Heart left ventricle (tissue), 16 donors: Measurements from ENCODE around the gene PGP. TPM values are rescaled to one million over a fixed set of nuclear protein-coding genes. Genes with fewer than 3 reads are reported as not detected.

Experiments used
- ATAC-seq, 4 donors: fragments of 200-7000 bp; cut with Tn5 transposase; one replicate each; pipeline ENCODE4 v1.9.1; 2020 to 2022; ENCODE audit warnings: moderate library complexity in 4 of 4, mild to moderate bottlenecking in 3 of 4, moderate number of reproducible peaks in 1 of 4
- DNase-seq, 5 donors: peaks; one replicate each; pipeline ENCODE4 v3.0.0-alpha.2; 2020
- H3K27ac ChIP-seq, 12 donors: fragments of 200-600 bp; sonication (generic) in 4 of 12; one replicate each; pipeline versions ENCODE4 v1.5.0 to v1.8.0; 2016 to 2022; ENCODE audit warnings: mild to moderate bottlenecking in 2 of 12
- H3K27me3 ChIP-seq, 9 donors: fragments of 200-600 bp; sonication (generic) in 2 of 9; one replicate each; pipeline versions ENCODE4 v1.5.1 to v1.8.0; 2016 to 2022; ENCODE audit warnings: mild to moderate bottlenecking in 3 of 9
- H3K36me3 ChIP-seq, 9 donors: fragments of 200-600 bp; sonication (generic) in 2 of 9; one replicate each; pipeline versions ENCODE4 v1.5.0 to v1.8.0; 2018 to 2022; ENCODE audit warnings: mild to moderate bottlenecking in 2 of 9
- H3K4me1 ChIP-seq, 12 donors: fragments of 200-600 bp; sonication (generic) in 4 of 12; one replicate each; pipeline versions ENCODE4 v1.5.0 to v1.8.0; 2016 to 2022; ENCODE audit warnings: mild to moderate bottlenecking in 3 of 12
- H3K4me3 ChIP-seq, 12 donors: fragments of 200-600 bp; sonication (generic) in 4 of 12; one replicate each; pipeline versions ENCODE4 v1.5.0 to v1.8.0; 2017 to 2022; ENCODE audit warnings: mild to moderate bottlenecking in 9 of 12, moderate library complexity in 4 of 12
- H3K9me3 ChIP-seq, 12 donors: fragments of 200-600 bp; sonication (generic) in 4 of 12; one replicate each; pipeline versions ENCODE4 v1.5.0 to v1.8.0; 2016 to 2022; ENCODE audit warnings: mild to moderate bottlenecking in 1 of 12
- POLR2A ChIP-seq, 2 donors: fragments of 450-650 bp; IDR thresholded peaks; one replicate each; pipeline ENCODE4 v1.6.1; 2017; ENCODE audit warnings: antibody characterized with exemption in 2 of 2, mild to moderate bottlenecking in 2 of 2, moderate library complexity in 2 of 2
- WGBS, 4 donors: extraction: QIAGEN DNeasy Blood & Tissue Kit in 2 of 4; methylation state at CpG; one replicate each; pipeline versions ENCODE4 v1.1.5 to v1.1.7; 2013 to 2018; 5-methylcytosine and 5-hydroxymethylcytosine counted together
- intact Hi-C, 10 donors: fragments of 100-400 bp; cut with DNase I; formaldehyde crosslinking; loops; one replicate each; pipeline versions ENCODE4 v1.11.1 to v1.14.2; 2022
- polyA plus RNA-seq, 2 donors: library from polyadenylated mRNA; stranded (reverse); fragments of 200-250 nt; gene quantifications; one replicate each; pipeline ENCODE4 v1.2.3, GENCODE V29; 2013
- total RNA-seq, 9 donors: library from RNA; depleted of rRNA in 2 of 9; stranded (reverse); fragments of >200 nt in 2 of 9; fragmentation: NEBNext Ultra II Directional in 3 of 9; extraction: Animal tissue kit (Norgen Biotek cat#: 25700) in 3 of 9; gene quantifications; one replicate each; pipeline versions ENCODE4 v1.1.0 to v1.2.4, GENCODE V29; 2016 to 2023
- TF ChIP-seq, protein P1 (sequence below), 12 donors: fragments of 200-600 bp; sonication (generic) in 4 of 12; IDR thresholded peaks; one replicate each; pipeline versions ENCODE4 v1.5.0 to v1.8.0; 2018 to 2022; ENCODE audit warnings: antibody characterized with exemption in 12 of 12, mild to moderate bottlenecking in 5 of 12
- donor health status: ischemic (EF 13 %, LVEDD 7.1; RV severe dilation, severe dysfunction).
- donor health status: healthy with polysubstance abuse.
- donor health status: DM: no; HTN: yes; CAD: no.
- donor health status: DM: no; HTN: no; CAD: no.
- donor health status: ischemic (EF 25% LVEDD 6.9; RV normal size, moderate dysfunction).
- donor health status: ischemic (EF 25% LVEDD 5.7; RV mildly dilated, moderate dysfunction).
- donor health status: healthy.
- donor health status: DM: yes; HTN: yes; CAD: no.
- donor health status: ischemic (EF 35%, LVEDD 5.7; RV mildly dilated, moderate dysfunction).
- donor health status: nonischemic (EF 11% LVEDD 7.7; RV severe dilation, severe dysfunction).
- donor health status: DM: yes; HTN: yes; CAD: no.
- donor health status: PGD.
- donor health status: ischemic (EF 29% LVEDD 5.4; RV normal size, mild dysfunction).
- donor health status: nonischemic (EF 23%, LVEDD 6.1; RV moderate dilation, normal function).

The PGP gene
- total and polyA plus RNA-seq, 11 donors, result 19.6 to 44.0 (median 31.7) TPM

DNA sequence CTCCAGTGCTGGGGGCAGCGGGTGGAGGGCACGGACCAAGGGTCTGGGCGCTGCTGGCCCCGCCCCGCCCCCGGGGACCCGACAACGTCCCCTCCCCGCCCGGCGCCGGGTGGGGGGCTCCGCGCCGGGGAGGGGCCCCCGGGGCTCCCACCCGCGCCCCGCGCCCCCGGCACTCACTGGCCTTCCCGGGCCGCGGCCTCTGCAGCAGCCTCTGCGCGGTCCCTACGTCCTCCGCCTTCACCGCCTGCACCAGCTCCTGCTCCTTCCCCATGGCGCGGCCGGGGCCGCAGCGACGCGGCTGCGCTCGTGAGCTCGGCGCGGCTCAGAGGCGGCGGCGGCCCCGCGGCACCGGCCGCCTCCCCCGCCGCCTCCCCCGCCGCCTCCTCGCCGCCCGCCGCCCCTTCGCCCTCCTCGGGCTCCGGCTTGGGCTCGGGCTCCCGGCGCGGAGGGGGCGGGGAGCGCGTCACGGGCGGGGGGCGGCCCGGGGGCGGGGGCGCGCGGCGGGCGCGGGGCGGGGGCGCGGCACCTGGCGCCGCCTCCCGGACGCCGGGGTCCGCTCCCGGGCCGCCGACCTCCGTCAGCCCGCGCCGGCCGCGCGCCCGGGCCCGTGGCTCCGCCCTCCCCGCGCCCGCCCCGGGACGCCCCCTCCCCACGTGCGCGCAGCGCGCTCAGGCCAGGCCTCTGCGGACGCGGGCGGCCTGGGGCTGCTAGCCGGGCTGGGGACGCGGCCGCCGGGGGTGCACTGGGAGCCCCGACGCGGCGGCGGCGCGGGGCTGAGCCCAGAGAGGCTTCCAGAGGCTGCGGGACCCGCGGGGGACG is 18.3 kb downstream of the PGP start, which contains the start of gene CASKIN1:
Gene CASKIN1 (minus strand): TSS at position 444 of the 819 bp plus-strand sequence. CDS start 173 bp downstream, at position 271.
- Histone ChIP-seq H3K4me1 (peaks cover 0 to 22% (median 8%) of the 10 kb centered on the region in 12 donors), H3K27me3 (peaks cover 8 to 45% (median 23%) of the 10 kb centered on the region in 9 donors), H3K9me3 (no peaks in the 10 kb centered on the region), H3K27ac (no peak within 1 kb of the TSS), H3K36me3 (no peaks in the 10 kb centered on the region), H3K4me3 (peak within 1 kb of the TSS; percentile 12 to 63 (median 38))
- ATAC-seq (peak in 1 of 4 donors; percentile 27), DNase-seq (no peak)
- intact Hi-C loops, result loop anchor here in 1 of 10 donors (10.0 kb wide), 1 partner anchor 298 kb away; no protein-coding TSS in a partner anchor
- WGBS, 4 donors, result 0 to 4% (median 1%) methylated on average over 17 to 129 of the region's 129 CpGs
- TF ChIP-seq, protein P1, sequence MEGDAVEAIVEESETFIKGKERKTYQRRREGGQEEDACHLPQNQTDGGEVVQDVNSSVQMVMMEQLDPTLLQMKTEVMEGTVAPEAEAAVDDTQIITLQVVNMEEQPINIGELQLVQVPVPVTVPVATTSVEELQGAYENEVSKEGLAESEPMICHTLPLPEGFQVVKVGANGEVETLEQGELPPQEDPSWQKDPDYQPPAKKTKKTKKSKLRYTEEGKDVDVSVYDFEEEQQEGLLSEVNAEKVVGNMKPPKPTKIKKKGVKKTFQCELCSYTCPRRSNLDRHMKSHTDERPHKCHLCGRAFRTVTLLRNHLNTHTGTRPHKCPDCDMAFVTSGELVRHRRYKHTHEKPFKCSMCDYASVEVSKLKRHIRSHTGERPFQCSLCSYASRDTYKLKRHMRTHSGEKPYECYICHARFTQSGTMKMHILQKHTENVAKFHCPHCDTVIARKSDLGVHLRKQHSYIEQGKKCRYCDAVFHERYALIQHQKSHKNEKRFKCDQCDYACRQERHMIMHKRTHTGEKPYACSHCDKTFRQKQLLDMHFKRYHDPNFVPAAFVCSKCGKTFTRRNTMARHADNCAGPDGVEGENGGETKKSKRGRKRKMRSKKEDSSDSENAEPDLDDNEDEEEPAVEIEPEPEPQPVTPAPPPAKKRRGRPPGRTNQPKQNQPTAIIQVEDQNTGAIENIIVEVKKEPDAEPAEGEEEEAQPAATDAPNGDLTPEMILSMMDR (IDR thresholded peaks at IDR 0.05), result no peak
- no peak for TF ChIP-seq POLR2A (IDR thresholded peaks at IDR 0.05)

DNA sequence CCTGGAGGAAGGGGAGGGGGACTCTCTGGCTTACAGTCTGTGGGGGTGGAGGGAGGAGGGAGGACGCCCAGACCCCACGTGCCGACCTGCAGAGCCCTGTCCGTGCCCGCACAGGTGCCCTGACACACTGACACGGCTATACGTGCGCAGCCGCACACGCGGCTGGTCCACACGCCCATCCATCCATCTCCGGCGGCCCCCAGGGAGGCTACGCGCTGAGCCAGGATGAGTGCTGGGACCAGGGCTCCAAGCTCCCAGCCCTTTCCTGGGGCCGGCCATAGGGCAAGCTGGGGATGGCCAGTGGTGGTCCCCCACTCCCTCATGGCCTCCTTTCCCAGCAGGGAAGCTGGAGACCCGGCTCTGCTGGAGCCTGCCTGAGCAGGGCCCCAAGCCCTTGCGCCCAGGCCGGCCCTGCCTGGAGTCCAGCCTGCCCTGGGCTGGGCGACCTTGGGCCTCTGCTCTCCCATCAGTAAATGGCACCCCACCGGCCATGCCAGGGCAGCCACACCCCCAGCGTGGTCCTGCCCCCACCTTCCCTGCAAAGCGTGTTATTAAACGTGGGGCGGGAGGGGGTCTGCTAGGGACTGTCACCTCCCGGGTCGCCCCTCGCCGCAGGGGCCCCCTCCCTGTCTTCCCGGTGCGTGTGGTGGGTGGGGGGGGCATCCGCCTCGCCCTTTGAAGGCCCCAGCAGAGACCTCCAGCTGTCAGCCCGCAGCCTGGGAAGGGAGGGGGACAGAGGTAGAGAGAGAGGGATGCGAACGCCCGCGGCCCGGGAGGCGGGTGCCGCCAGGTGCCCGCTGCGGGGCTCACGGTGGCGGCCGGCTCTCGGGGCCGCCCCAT is 19.1 kb downstream of the PGP start:
- TF ChIP-seq, protein P1 (IDR thresholded peaks at IDR 0.05), result no peak
- TF ChIP-seq POLR2A (IDR thresholded peaks at IDR 0.05), result no peak
- Histone ChIP-seq H3K27ac (no peak overlapping the region), H3K4me3 (peak overlapping the region; percentile 12 to 63 (median 38)), H3K9me3 (no peaks in the 10 kb centered on the region), H3K4me1 (peaks cover 0 to 24% (median 8%) of the 10 kb centered on the region in 12 donors), H3K27me3 (peaks cover 8 to 45% (median 23%) of the 10 kb centered on the region in 9 donors), H3K36me3 (no peaks in the 10 kb centered on the region)
- DNase-seq, result no peak
- peak in 1 of 4 donors; percentile 3 for ATAC-seq
- intact Hi-C loops, result loop anchor here in 1 of 10 donors (10.0 kb wide), 1 partner anchor 299 kb away; no protein-coding TSS in a partner anchor
- 5 to 10% (median 7%) methylated on average over 2 to 49 of the region's 49 CpGs for WGBS, 4 donors

DNA sequence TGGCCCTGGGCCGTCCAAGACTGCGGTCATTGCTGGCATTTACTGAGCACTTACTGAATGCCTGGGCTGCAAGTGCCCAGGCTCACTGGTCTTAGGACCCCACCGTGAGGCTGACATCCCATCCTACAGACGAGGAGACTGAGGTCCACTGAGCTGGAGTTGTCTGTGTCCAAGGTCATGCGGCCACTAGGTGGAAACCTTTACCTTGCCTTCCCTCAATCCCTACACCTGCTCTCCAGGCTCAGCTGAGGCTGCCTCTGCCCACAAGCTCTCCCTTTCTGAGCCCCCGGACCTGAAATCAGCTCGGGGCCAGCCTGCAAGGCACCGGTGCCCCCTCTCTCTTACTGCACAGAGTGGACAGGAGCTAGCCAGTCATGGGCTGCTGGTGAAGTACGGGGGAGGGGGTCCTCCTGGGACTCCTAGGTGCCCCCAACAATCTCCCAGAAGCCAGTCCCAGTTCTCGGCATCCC is 19.8 kb downstream of the PGP start:
- no peaks in the 10 kb centered on the region for H3K36me3 ChIP-seq
- no peaks in the 10 kb centered on the region for H3K9me3 ChIP-seq
- no peak overlapping the region for H3K4me3 ChIP-seq
- WGBS, 4 donors, result 29 to 46% (median 36%) methylated on average over 7 to 10 of the region's 10 CpGs
- peaks cover 0 to 24% (median 8%) of the 10 kb centered on the region in 12 donors for H3K4me1 ChIP-seq
- DNase-seq (no peak), ATAC-seq (peak in 3 of 4 donors; percentile 31 to 41 (median 31))
- H3K27me3 ChIP-seq, result peaks cover 8 to 45% (median 23%) of the 10 kb centered on the region in 9 donors
- H3K27ac ChIP-seq, result no peak overlapping the region
- intact Hi-C loops, result loop anchor here in 1 of 10 donors (10.0 kb wide), 1 partner anchor 300 kb away; no protein-coding TSS in a partner anchor
- TF ChIP-seq, protein P1 (IDR thresholded peaks at IDR 0.05), result peak in 7 of 12 donors; percentile 11 to 40 (median 19)
- no peak for TF ChIP-seq POLR2A (IDR thresholded peaks at IDR 0.05)
